Diencephalon (tissue), 1 donor: Measurements from ENCODE around the gene SP100. TPM values are rescaled to one million over a fixed set of nuclear protein-coding genes. Genes with fewer than 3 reads are reported as not detected.

ENCODE experiments used
- small RNA-seq: library from RNA; depleted of rRNA; stranded (forward); fragments of <200 nt; gene quantifications from one replicate; pipeline ENCODE3, GENCODE V24; 2014
- total RNA-seq: library from RNA; depleted of rRNA; stranded (reverse); fragments of >200 nt; gene quantifications from one replicate; pipeline ENCODE4 v1.2.3, GENCODE V29; 2014

Gene SP100
- total RNA-seq, result 5.3 TPM

GRCh38 chr2:230416061-230416721 is at the start of gene SP100:
Gene SP100 (plus strand): TSS chr2:230416201. CDS start chr2:230416297, 96 bp downstream.

Small RNA genes within 50 kb of the gene (small RNA-seq; reads per million reads assigned to genes)
- gene HMGB1P3 (not detected), gene RN7SL834P (not detected), gene RNU6-451P (not detected)

Other genes with a start within 250 kb of the SP100 start
- gene SP110, start 196.2 kb upstream of the SP100 start, total RNA-seq, result 3.9 TPM
- gene SP140, start 190.5 kb upstream of the SP100 start, total RNA-seq, result 2.1 TPM
- gene SP140L, start 89.0 kb upstream of the SP100 start, total RNA-seq, result 0.92 TPM